Lung (tissue), 12 donors: ENCODE measurements around the gene LZTS2. TPM values are rescaled to one million over a fixed set of nuclear protein-coding genes. Genes with fewer than 3 reads are reported as not detected.
"Not testable (repeated sequence)": the region's sequence is repeated elsewhere in the genome, so short reads cannot be mapped to it uniquely, and the experiment has no call there.

Source experiments
- ATAC-seq: fragments of 200-7000 bp; cut with Tn5 transposase; one replicate; pipeline ENCODE4 v1.9.1; 2020; ENCODE audit warnings: moderate number of reproducible peaks; ENCODE audit not compliant: insufficient read depth, low FRiP score
- DNase-seq, 3 donors: peaks; one replicate each; pipeline ENCODE4 v3.0.0-alpha.2; 2013 to 2017
- H3K27ac ChIP-seq, 2 donors: one replicate each; pipeline ENCODE4 v1.5.1; 2013; ENCODE audit warnings: mild to moderate bottlenecking in 2 of 2, moderate library complexity in 2 of 2, control low read depth in 1 of 2, inconsistent platforms in 1 of 2, low read depth in 1 of 2, low read length in 1 of 2
- H3K27me3 ChIP-seq, 3 donors: one replicate each; pipeline ENCODE4 v1.5.1; 2013; ENCODE audit warnings: low read length in 2 of 3; ENCODE audit not compliant: control insufficient read depth in 3 of 3, insufficient read depth in 3 of 3
- H3K36me3 ChIP-seq, 4 donors: one replicate each; pipeline ENCODE4 v1.5.1; 2013; ENCODE audit warnings: low read length in 4 of 4, mild to moderate bottlenecking in 1 of 4, moderate library complexity in 1 of 4; ENCODE audit not compliant: control insufficient read depth in 4 of 4, insufficient read depth in 4 of 4
- H3K4me1 ChIP-seq, 5 donors: one replicate each; pipeline ENCODE4 v1.5.1; 2013; ENCODE audit warnings: low read length in 5 of 5, mild to moderate bottlenecking in 2 of 5, moderate library complexity in 1 of 5; ENCODE audit not compliant: control insufficient read depth in 5 of 5, insufficient read depth in 5 of 5
- H3K4me3 ChIP-seq: one replicate; pipeline ENCODE4 v1.5.1; 2013; ENCODE audit warnings: mild to moderate bottlenecking, control low read depth, moderate library complexity
- H3K9ac ChIP-seq, 2 donors: one replicate each; pipeline ENCODE4 v1.5.1; 2013; ENCODE audit warnings: low read length in 2 of 2, control low read depth in 1 of 2; ENCODE audit not compliant: insufficient read depth in 1 of 2
- H3K9me3 ChIP-seq, 4 donors: one replicate each; pipeline ENCODE4 v1.5.1; 2013; ENCODE audit warnings: low read length in 3 of 4, mild to moderate bottlenecking in 1 of 4, moderate library complexity in 1 of 4; ENCODE audit not compliant: control insufficient read depth in 4 of 4, insufficient read depth in 3 of 4
- WGBS, 2 donors: extraction: QIAGEN DNeasy Blood & Tissue Kit; methylation state at CpG; one replicate each; pipeline ENCODE4 v1.1.7; 2013; 5-methylcytosine and 5-hydroxymethylcytosine counted together
- polyA plus RNA-seq, 2 donors: library from polyadenylated mRNA; stranded (reverse); fragments of 200-250 nt; gene quantifications; one replicate each; pipeline ENCODE4 v1.2.1, GENCODE V29; 2013
- total RNA-seq, 2 donors: library from RNA; depleted of rRNA in 1 of 2; stranded (reverse); fragments of >200 nt in 1 of 2; gene quantifications; one replicate each; pipeline ENCODE4 v1.2.1, GENCODE V29; 2014 to 2021
- TF ChIP-seq, protein P1 (sequence below): IDR thresholded peaks from 2 replicates; pipeline ENCODE4 v1.5.1; 2012; ENCODE audit warnings: mild to moderate bottlenecking; ENCODE audit errors: control extremely low read depth, extremely low read depth
- donor health status: control.
- donor health status: control.
- donor health status: Bipolar disorder and iron deficiency.
- donor health status: healthy.
- donor health status: DM: yes; HTN: yes; CAD: no.

Gene LZTS2
- total and polyA plus RNA-seq, 4 donors, result 44.5 to 76.8 (median 55.6) TPM

DNA sequence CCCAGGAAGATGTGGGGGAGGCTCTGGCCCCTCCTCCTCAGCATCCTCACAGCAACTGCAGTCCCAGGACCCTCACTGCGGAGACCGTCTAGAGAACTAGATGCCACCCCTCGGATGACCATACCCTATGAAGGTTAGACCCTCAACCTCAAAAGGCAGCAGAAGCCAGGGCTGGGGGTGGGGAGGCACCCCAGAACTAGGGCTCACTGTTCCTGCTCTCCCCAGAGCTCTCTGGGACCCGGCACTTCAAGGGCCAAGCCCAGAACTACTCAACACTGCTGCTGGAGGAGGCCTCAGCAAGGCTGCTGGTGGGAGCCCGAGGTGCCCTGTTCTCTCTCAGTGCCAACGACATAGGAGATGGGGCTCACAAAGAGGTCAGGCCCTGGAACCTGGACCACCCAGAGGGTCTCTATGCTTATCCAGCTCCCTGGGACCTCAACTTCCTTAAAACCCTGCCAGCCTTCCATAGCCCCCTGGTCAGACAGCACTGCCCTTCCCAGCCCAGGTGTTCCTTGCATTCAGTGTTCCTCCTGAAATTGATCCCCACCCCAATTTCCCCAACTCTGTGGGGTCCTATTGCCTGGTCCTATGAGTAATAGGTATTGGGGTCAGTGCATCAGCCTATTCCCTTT, 26.6 kb upstream of the LZTS2 start:
- 94% methylated on average over 6 of the region's 6 CpGs for WGBS, 2 donors
- Histone ChIP-seq H3K4me1 (peaks cover 0 to 16% (median 7%) of the 10 kb centered on the region in 5 donors), H3K9me3 (no peaks in the 10 kb centered on the region), H3K27ac (no peak overlapping the region), H3K27me3 (no peaks in the 10 kb centered on the region), H3K36me3 (peaks cover 0 to 5% (median 2%) of the 10 kb centered on the region in 4 donors), H3K9ac (no peak overlapping the region), H3K4me3 (no peak overlapping the region)
- DNase-seq (no peak), ATAC-seq (no peak)
- TF ChIP-seq, protein P1, sequence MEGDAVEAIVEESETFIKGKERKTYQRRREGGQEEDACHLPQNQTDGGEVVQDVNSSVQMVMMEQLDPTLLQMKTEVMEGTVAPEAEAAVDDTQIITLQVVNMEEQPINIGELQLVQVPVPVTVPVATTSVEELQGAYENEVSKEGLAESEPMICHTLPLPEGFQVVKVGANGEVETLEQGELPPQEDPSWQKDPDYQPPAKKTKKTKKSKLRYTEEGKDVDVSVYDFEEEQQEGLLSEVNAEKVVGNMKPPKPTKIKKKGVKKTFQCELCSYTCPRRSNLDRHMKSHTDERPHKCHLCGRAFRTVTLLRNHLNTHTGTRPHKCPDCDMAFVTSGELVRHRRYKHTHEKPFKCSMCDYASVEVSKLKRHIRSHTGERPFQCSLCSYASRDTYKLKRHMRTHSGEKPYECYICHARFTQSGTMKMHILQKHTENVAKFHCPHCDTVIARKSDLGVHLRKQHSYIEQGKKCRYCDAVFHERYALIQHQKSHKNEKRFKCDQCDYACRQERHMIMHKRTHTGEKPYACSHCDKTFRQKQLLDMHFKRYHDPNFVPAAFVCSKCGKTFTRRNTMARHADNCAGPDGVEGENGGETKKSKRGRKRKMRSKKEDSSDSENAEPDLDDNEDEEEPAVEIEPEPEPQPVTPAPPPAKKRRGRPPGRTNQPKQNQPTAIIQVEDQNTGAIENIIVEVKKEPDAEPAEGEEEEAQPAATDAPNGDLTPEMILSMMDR, result no peak

DNA sequence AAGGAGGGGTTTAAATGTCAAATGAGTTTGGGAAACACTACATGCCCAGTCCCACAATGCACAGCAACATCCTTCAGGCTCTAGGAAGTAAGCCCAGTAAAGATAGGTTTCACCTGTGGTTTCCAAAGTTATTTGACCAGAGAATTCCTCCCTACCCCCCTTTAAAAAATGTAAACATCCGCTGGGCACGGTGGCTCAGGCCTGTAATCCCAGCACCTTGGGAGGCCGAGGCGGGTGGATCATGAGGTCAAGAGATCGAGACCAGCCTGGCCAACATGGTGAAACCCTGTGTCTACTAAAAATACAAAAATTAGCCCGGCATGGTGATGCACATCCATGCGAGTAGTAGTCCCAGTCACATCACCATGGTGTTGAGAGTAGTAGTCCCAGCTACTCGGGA, 24.2 kb upstream of the LZTS2 start:
- WGBS, 2 donors, result 82 to 84% methylated on average over 8 of the region's 8 CpGs
- not testable (repeated sequence) for H3K9me3 ChIP-seq, H3K27me3 ChIP-seq, H3K27ac ChIP-seq, H3K9ac ChIP-seq, ATAC-seq, H3K4me3 ChIP-seq, H3K4me1 ChIP-seq, DNase-seq
- peaks cover 0 to 17% (median 12%) of the 10 kb centered on the region in 4 donors for H3K36me3 ChIP-seq

DNA sequence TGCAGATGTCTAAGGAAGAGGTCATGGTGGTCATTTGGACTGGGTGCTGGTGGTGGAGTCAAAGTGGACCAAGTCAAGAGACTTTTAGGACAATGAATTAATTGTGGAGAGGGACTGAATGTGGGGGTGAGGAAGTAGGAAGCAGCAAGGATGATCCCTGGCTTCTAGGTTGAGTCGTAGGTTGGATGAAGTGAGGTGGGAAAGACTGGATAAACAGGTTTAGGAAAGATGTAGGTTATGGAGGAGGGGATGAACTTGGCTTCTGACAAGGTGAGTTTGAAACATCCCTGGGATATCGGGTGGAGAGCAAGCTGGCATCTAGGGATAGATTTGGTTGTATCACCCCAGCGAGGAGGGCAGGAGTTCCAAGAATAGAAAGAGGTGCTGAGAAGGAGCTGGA, 22.7 kb upstream of the LZTS2 start:
- Histone ChIP-seq H3K4me3 (no peak overlapping the region), H3K9me3 (no peaks in the 10 kb centered on the region), H3K27ac (no peak overlapping the region), H3K9ac (no peak overlapping the region), H3K27me3 (no peaks in the 10 kb centered on the region), H3K36me3 (peaks cover 3 to 28% (median 21%) of the 10 kb centered on the region in 4 donors), H3K4me1 (no peaks in the 10 kb centered on the region)
- DNase-seq, result no peak
- WGBS, 2 donors, result 82 to 91% methylated on average over 3 of the region's 3 CpGs
- no peak for ATAC-seq
- TF ChIP-seq, protein P1, result no peak

DNA sequence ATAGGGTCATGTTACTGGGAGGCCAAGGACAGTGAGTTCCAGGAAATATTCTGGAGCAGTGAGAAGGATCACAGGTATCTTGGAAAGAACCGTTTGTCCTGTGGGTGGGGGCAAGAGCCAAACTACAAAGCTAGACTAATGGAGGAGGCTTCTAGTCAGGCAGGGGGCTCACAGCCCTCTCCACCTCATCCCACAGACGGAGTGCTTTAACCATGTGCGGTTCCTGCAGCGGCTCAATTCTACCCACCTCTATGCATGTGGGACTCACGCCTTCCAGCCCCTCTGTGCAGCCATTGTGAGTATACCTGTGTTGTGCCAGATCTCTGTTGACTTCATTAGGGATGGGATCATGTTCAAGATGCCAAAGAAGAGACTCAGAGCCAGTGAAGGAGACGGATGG, 22.2 kb upstream of the LZTS2 start:
- Histone ChIP-seq H3K27ac (no peak overlapping the region), H3K4me3 (no peak overlapping the region), H3K27me3 (no peaks in the 10 kb centered on the region), H3K36me3 (peaks cover 3 to 28% (median 21%) of the 10 kb centered on the region in 4 donors), H3K9ac (no peak overlapping the region), H3K9me3 (no peaks in the 10 kb centered on the region), H3K4me1 (no peaks in the 10 kb centered on the region)
- ATAC-seq (no peak), DNase-seq (no peak)
- WGBS, 2 donors, result 87 to 93% methylated on average over 6 of the region's 6 CpGs
- TF ChIP-seq, protein P1, result no peak
